ENCODE data around the gene UNC13A.
A peak's percentile ranks its signal among the peaks of the same experiment; 100 is the strongest.
"Not testable (repeated sequence)": the region's sequence is repeated elsewhere in the genome, so short reads cannot be mapped to it uniquely, and the experiment has no call there.

Gene UNC13A

GRCh38 chr19:17601683-17602082 is 86.5 kb downstream of the UNC13A start:
- no peak for DNase-seq

DNA sequence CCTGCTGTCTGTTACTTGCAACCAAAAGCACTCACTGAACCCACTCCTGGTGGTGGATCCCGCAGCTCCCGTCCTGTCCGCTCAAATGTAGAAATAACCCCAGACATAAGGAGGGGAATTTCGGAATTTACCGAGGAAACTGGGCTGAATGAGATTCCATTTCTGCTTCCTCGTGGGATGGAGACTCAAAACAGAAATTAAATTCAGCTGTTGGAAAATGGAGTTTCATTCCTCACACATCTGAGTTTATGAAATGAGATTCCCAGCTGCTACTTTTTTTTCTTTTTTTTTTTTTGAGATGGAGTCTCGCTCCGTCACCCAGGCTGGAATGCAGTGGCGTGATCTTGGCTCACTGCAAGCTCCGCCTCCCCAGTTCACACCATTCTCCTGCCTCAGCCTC is 88.4 kb downstream of the UNC13A start:
- no peak for DNase-seq

DNA sequence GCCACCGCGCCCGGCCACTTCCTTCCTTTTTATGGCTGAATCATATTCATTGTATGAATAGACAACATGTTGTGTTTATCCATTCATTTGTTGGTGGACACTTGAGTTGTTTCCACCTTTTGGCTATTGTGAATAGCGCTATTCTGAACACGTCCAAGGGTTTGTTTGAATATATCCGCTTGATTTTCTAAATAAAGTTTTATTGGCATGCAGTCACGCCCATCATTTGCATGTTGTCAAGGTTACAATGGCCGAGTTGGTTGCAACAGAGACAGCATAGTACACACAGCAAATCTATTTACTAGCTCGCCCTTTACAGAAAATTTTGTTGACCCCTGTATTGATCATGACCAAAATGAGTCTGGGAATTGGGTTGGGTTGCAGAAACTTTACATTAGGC is 89.2 kb downstream of the UNC13A start:
- DNase-seq: no peak

DNA sequence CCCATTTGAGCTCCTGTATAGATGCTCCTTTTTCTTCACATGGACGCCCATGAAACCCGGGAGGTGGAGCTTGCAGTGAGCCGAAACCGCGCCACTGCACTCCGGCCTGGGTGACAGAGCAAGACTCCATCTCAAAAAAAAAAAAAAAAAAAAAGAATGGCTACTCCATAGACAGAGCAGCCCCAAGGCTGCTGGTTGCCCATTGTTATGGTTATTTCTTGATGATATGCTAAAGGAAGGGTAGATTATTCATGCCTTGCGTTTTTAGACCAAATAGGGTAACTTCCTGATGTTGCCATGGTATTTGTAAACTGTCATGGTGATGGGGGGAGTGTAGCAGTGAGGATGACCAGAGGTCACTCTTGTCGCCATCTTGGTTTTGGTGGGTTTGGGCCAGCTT is 90.1 kb downstream of the UNC13A start:
- not testable (repeated sequence) for DNase-seq

GRCh38 chr19:17594296-17594695 is 93.9 kb downstream of the UNC13A start:
- DNase-seq: not testable (repeated sequence)

- DNase-seq: no peak
Measured at GRCh38 chr19:17590866-17591265, 97.3 kb downstream of the UNC13A start.

GRCh38 chr19:17585395-17585794 is 102.8 kb downstream of the UNC13A start:
- DNase-seq: not testable (repeated sequence)

DNA sequence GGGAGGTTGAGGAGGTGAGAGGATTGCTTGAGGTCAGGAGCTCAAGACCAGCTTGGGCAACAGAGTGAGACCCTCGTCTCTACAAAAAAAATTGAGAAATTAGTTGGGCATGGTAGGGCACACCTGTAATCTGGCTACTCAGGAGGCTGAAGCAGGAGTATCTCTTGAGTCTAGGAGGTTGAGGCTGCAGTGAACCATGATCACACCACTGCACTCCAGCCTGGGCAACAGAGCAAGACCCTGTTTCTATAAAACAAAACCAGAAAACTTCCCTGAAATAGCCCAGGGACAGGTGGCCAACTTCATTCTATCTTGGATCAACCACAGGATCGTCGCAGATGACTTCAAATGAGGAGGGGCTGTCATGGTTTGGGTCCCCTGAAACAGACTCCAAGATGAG is 104.0 kb downstream of the UNC13A start:
- no peak for DNase-seq

DNA sequence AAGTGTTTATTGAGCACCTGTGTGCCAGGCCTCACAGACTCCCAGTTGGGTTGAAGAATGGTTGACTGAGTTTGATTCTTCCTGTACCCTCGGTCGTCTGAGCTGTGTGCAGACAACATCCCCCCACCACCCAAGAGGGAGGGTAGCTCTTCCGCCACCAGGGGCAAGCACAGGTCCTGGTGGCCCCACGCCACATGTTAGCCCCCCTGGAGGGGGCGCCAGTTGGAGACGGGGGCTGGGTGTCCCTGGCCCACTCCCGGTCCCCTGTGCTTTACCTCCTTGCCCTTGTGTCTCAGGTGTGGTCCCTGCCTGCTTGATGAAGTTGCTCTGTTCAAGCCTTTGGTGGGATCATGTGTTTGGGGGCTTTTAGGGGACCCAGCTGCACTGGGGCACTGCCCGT is 105.5 kb downstream of the UNC13A start:
- DNase-seq: no peak

- no peak for DNase-seq
Measured at GRCh38 chr19:17581211-17581874, 106.8 kb downstream of the UNC13A start.

DNA sequence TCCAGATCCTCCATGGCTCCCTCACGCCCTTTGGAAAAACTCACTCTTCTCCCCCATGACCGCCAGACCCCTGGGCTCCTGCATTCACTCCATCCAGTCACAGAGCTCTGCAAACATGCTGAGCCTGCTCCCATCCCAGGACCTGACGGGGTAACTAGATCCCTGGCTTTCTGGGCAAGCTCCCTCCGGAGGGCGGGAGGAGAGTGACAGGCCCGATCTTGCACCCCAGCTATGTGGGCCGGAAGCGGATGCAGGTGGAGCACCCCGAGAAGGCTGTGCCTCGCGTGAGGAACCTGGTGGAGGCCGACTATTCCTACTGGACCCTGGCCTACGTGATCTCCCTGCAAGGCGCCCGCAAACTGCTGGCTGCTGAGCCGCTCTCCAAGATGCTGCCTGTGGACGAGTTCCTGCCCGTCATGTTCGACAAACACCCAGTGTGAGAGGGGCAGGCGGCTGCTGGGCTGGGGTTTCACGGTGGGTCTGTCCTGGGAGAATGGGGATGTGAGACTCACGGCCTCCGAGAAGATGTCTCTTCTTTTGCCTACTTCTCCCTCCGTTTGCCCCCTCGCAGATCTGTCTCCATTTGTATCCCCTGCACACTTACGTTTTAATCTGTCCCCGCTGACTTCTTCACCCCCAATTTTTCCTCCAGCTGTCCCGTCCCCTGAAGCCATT is 107.5 kb downstream of the UNC13A start:
- no peak for DNase-seq

DNA sequence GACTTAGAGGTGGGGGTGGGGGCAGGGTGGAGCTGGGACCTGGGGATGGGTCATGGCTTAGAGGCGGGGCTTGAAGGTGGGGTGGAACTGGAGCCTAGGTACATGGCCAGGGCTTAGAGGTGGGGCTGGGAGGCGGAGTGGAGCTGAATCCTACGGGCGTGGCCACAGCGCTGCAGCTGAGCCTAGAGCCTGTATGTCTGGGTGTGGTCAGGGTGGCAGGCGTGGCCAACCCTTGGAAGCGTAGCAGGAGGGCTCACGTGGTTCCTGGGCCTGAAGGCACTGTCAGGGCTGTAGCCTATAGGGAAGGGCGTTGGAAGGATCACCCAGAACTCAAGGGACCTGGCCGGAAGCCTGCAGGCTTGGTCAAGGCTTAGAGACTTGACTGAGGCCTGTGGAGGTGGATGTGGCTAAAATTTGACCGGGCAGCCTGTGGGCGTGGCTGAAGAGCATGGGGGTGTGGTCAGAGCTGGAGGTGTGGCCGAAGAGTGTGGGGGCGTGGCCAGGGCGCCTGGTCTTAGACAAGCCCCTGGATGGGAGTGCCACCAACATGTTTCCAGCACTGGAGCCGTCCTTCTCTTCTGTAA is 108.4 kb downstream of the UNC13A start:
- DNase-seq: peak; percentile 85

GRCh38 chr19:17577457-17578097 is 110.6 kb downstream of the UNC13A start:
- no peak for DNase-seq

GRCh38 chr19:17576758-17577456 is 111.2 kb downstream of the UNC13A start:
- DNase-seq: peak; percentile 36

GRCh38 chr19:17575871-17576757 is 112.0 kb downstream of the UNC13A start:
- peak; percentile 11 for DNase-seq

DNA sequence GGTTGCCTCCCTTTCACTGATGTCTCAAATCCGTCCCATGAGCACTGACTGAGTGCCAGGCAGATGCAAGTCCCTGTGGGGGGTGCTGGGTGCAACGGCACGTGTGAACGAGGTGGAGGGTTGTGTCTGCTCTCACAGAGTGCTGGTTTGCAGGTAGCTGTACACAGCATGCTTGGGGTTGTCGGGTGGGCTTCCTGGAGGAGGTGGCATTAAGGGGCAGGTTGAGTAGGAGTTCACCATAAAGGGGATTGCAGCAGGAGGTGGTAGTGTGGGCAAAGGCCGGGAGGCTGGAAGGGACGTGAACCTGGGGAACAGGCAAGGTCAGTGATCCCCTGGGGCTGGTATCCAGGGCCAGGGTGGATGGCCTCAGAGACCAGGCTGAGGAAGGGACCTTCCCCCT is 115.5 kb downstream of the UNC13A start:
- DNase-seq: no peak

DNA sequence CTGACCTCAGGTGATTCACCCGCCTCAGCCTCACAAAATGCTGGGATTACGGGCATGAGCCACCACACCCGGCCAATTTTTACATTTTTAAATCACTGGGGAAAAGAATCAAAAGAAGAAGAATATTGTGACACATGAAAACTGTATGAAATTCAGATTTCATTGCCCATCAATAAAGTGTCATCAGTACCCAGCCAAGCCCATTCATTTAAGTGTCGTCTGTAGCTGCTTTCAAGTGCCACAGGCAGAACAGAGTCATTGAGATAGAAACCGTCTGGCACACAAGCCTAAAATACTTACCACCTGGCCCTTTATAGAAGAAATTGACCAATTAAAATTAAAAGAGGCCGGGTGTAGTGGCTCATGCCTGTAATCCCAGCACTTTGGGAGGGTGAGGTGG is 117.4 kb downstream of the UNC13A start:
- no peak for DNase-seq

- not testable (repeated sequence) for DNase-seq
Measured at GRCh38 chr19:17570291-17570690, 117.9 kb downstream of the UNC13A start.

GRCh38 chr19:17567940-17568339 is 120.2 kb downstream of the UNC13A start:
- no peak for DNase-seq

GRCh38 chr19:17565611-17566010 is 122.5 kb downstream of the UNC13A start:
- DNase-seq: peak; percentile 32

DNA sequence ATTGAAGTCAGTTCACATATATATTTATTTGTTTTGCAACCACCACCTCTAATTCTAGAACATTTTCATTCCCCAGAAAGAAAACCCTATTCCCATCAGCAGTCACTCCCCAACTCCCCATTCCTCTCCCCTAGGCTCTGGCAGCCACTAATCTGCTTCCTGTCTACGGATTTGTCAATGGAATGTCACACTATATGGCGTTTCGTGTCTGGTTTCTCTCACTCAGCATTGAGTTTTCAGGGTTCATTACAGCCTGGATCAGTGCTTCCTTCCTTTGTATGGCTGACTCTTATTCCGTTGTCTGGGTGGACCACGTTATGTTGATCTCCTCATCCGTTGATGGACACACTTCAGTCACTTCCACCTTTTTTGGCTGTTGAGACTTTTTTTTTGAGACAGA is 123.4 kb downstream of the UNC13A start:
- DNase-seq: no peak

DNA sequence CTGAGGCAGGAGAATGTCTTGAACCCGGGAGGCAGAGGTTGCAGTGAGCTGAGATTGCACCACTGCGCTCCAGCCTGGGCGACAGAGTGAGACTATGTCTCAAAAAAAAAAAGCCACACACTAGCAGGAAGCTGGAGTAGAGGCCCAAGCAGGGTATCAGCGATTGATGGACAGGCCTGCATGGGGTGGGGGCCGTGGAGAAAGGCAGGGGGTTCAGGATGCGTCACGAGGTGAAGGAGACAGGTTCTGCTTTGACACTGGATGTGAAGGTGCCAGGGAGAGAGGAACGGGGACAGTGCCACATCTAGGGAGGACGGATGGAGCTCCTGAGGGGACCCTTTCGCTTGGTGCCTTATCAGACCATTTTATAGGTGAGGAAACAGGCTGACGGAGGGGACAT is 125.6 kb downstream of the UNC13A start:
- no peak for DNase-seq

Measured in inflammatory macrophage treated with lipopolysaccharide for 4 hours (primary cell).